K562 (cell line): Measurements from ENCODE around the gene MGST2. TPM values are rescaled to one million over a fixed set of nuclear protein-coding genes. Genes with fewer than 3 reads are reported as not detected.

Source experiments
- ARID2 ChIP-seq: fragments of 450-650 bp; IDR thresholded peaks from 2 replicates; pipeline ENCODE4 v1.6.1; 2017; ENCODE audit warnings: antibody characterized with exemption, mild to moderate bottlenecking
- KLF16 ChIP-seq: IDR thresholded peaks from 2 replicates; pipeline ENCODE4 v1.6.1; 2016; ENCODE audit warnings: antibody characterized with exemption
- RCOR1 ChIP-seq, 2 experiments: IDR thresholded peaks; 2 replicates each; pipeline ENCODE4 v1.6.1; 2012; ENCODE audit warnings: low read depth in 2 of 2, low read length in 2 of 2, borderline replicate concordance in 1 of 2, improper control_type of control experiment in 1 of 2
- SMC3 ChIP-seq: conservative IDR thresholded peaks from 2 replicates; pipeline ENCODE4 v1.6.1; 2011; ENCODE audit warnings: low read depth, low read length, improper control_type of control experiment; ENCODE audit not compliant: insufficient read depth
- XRCC5 ChIP-seq: fragments of 200-400 bp; formaldehyde crosslinking; IDR thresholded peaks from 2 replicates; pipeline ENCODE4 v1.6.1; 2017; ENCODE audit warnings: low read depth, mild to moderate bottlenecking, low read length
- polyA plus RNA-seq, 8 experiments: library from polyadenylated mRNA; depleted of rRNA in 4 of 8; stranded (reverse) in 5 of 8; unstranded in 3 of 8; fragments of >200 nt; fragmentation: Nextera tagmentation in 2 of 8; fragmentation: Illumina TruSeq in 1 of 8; extraction: Ambion mirVana in 2 of 8; extraction: Trizol in 1 of 8; gene quantifications; 2 replicates each; pipeline versions ENCODE4 v1.2.1 to v1.2.3, GENCODE V29; 2011 to 2014; ENCODE audit warnings: inconsistent platforms in 1 of 8, missing spikeins in 1 of 8
- total RNA-seq, 7 experiments: library from RNA; depleted of rRNA in 6 of 7; stranded (reverse); fragments of >200 nt in 6 of 7; fragmentation: Illumina TruSeq in 2 of 7; extraction: Trizol in 2 of 7; gene quantifications; 2 replicates each; pipeline versions ENCODE4 v1.2.1 to v1.2.3, GENCODE V29; 2011 to 2021; ENCODE audit warnings: low replicate concordance in 1 of 7
- TF ChIP-seq, protein P1 (sequence below), 2 experiments: fragments of 450-650 bp; formaldehyde crosslinking in 1 of 2; IDR thresholded peaks; 2 replicates each; pipeline versions ENCODE4 v1.4.0 to v1.6.1; 2014 to 2020; ENCODE audit warnings: mild to moderate bottlenecking in 2 of 2, borderline replicate concordance in 1 of 2, low read depth in 1 of 2

Gene MGST2
- total and polyA plus RNA-seq, 9 of the 15 experiments (the other 6 are each of a cell fraction or from before 2014, with no cell fraction given): 38.7 to 115 (median 84.6) TPM

- TF ChIP-seq, protein P1, sequence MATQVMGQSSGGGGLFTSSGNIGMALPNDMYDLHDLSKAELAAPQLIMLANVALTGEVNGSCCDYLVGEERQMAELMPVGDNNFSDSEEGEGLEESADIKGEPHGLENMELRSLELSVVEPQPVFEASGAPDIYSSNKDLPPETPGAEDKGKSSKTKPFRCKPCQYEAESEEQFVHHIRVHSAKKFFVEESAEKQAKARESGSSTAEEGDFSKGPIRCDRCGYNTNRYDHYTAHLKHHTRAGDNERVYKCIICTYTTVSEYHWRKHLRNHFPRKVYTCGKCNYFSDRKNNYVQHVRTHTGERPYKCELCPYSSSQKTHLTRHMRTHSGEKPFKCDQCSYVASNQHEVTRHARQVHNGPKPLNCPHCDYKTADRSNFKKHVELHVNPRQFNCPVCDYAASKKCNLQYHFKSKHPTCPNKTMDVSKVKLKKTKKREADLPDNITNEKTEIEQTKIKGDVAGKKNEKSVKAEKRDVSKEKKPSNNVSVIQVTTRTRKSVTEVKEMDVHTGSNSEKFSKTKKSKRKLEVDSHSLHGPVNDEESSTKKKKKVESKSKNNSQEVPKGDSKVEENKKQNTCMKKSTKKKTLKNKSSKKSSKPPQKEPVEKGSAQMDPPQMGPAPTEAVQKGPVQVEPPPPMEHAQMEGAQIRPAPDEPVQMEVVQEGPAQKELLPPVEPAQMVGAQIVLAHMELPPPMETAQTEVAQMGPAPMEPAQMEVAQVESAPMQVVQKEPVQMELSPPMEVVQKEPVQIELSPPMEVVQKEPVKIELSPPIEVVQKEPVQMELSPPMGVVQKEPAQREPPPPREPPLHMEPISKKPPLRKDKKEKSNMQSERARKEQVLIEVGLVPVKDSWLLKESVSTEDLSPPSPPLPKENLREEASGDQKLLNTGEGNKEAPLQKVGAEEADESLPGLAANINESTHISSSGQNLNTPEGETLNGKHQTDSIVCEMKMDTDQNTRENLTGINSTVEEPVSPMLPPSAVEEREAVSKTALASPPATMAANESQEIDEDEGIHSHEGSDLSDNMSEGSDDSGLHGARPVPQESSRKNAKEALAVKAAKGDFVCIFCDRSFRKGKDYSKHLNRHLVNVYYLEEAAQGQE (IDR thresholded peaks at IDR 0.05; ENCODE audit: borderline replicate concordance): peak; percentile 53; the same call in 1 of the 2 replicates
- TF ChIP-seq, protein P1 (CRISPR knock-in tag; IDR thresholded peaks at IDR 0.05; ENCODE audit: low read depth): no peak
- peak; percentile 57; the same call in 1 of the 2 replicates for TF ChIP-seq KLF16
- TF ChIP-seq RCOR1 (IDR thresholded peaks at IDR 0.05; ENCODE audit: borderline replicate concordance in 1 of 2, low read depth in 2 of 2, low read length in 2 of 2): 0 out of 4 replicates have a peak, but pooled peaks of 1 of the 2 experiments have one; percentile 28
- TF ChIP-seq ARID2: peak; percentile 33; the same call in 1 of the 2 replicates
- TF ChIP-seq XRCC5: 0 out of 2 replicates have a peak, but pooled peaks have one; percentile 51
- peak; percentile 39; the same call in 1 of the 2 replicates for TF ChIP-seq SMC3
Observed at GRCh38 chr4:139656614-139657486, 8.8 kb upstream of the MGST2 start (continued).
